Muscle of back (tissue), 11 donors: ENCODE data around the gene PJA2. TPM values are rescaled to one million over a fixed set of nuclear protein-coding genes. Genes with fewer than 3 reads are reported as not detected.
A peak's percentile ranks its signal among the peaks of the same experiment; 100 is the strongest.

Experiments used
- DNase-seq, 3 donors: peaks; one replicate each; pipeline versions ENCODE4 v3.0.0 to v3.0.0-alpha.2; 2013
- polyA plus RNA-seq, 10 donors: library from polyadenylated mRNA; unstranded; fragments of 120-200 nt; gene quantifications; one replicate each; pipeline ENCODE4 v1.2.1, GENCODE V29; 2013; ENCODE audit not compliant: insufficient read length in 10 of 10

PJA2 gene
- polyA plus RNA-seq, 10 donors: 110 to 168 (median 131) TPM

DNA sequence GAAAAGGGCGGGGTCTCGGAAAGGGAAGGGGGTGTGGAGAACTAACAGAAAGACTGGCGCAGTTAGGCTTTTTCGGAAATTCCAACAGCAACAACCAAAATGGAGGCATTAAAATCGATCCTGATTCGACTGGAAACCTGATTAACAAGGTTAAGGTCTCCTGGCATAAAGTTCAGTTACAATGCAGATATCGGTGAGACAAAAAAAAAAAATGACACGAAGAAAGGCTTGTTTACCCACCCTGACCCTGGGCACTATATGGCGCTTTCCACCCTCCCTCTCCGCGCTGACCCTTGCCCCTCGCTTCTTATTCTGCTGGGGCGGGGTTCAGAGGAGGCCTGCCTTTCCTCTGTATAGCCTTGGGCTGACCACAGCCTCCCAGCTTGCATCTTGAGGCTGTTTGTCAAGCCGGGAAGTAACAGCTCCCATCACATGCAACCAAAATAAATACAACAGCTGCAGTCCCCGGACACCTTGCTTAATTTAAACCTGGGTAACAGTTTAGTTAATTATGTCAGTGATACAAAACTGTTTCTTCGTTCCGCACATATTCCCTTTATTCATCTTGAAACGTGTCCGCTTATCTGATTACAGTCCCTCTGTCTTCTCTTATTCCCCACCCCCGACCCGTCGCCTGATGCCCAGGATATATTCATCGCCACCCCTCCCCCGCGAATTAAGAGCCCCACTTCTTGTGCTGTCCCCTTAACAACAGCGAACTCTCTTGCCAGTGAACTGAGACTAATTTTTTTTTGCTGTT, 795 bp upstream of the PJA2 start:
- DNase-seq: peak; percentile 80 to 88 (median 84)

DNA sequence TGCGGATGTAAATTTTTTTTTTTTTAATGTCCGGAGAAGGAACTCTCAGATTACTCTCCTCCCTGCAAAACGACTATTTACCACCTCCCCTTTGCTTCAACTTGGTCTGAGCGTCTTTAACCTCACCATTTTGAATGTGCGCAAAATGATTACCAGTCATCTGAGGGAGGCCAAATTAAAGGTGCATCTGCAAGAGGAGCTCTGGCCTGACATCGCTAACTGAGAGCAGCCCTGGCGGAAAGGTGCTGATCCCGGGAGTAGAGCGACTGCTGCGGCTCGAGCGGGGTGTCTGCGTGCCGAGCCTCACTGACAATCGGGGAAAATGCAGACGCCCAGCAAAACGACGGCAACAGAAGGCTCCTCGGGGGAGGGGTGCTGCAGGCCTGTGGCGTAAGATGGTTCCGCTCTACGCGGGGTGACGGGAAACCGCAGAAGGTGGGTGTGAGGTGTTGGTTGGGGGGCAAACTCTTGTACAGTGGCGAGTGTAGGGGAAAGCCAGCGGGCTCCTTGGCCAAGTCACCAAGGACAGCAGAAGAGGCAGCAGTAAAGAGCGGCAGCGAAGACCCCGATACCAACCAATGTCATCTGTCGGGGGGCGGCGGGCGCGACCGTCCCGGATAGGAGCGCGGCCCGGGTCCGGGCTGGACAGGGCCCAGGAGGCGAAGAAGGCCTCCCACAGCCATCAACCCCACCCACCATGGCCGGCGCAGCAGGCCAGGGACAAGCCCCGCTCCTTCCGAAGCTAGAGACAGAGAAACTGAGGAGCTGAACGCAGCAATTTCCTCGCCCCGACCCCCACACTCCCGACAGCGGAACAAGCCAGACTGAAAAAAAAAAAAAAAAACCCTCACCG, 557 bp downstream of the PJA2 start:
- peak; percentile 59 to 93 (median 77) for DNase-seq

DNA sequence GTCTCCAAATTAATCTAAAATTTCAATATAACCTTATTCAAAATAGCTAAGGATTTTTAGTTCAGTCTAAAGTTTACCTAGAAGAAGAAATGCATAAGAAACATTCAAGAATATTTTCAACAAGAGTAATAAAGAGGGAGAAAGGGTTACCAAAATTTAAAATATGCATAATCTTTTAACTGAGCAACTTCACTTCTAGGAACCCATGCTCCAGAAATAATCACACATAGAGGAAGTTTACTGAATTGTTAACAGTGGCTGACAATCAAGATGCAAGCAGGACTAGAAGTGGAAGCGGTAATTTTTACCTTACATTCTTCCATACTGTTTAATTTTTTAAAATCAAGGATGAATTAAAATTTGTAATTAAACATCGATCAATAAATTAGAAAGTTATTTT, 1.9 kb downstream of the PJA2 start:
- DNase-seq: peak in 1 of 3 donors; percentile 35

DNA sequence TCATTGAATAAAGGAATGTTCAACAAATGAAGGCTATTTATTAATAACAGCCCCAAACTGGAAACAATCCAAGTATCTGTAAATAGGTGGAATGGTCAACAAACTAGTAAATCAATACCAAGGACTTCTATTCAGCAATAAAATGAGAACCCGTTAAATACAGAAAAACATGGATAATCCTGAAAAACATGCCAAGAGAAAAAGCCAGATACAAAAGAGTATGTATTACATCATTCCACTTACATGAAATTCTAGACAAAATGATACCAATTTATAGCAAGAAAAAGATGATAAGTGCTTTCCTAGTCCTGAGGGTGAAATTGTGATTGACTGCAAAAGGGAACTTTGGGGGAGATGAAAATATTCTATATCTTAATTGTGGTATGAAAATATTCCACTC, 3.1 kb downstream of the PJA2 start:
- DNase-seq: no peak

DNA sequence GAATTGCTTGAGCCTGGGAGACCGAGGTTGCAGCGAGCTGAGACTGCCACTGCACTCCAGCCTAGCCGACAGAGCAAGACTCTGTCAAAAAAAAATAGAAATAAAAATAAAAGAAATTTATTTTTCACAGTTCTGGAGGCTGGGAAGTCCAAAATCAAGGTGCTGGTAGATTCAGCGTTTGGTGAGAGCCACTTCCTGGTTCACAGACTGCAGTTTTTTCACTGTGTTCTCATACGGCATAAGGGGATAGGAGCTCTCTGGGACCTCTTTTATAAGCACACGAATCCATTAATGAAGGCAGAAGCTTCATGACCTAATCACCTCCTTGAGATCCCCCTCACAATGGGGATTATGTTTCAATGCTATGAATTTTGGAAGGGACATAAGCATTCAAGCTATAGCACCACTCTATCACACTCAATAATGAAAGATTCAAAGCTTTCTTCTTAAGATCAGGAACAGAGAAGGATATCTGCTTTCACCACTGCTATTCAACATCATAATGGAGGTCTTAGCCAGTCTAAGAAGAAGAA, 5.3 kb downstream of the PJA2 start:
- no peak for DNase-seq

- no peak for DNase-seq
Observed at GRCh38 chr5:109403469-109403868, 6.3 kb downstream of the PJA2 start.

DNA sequence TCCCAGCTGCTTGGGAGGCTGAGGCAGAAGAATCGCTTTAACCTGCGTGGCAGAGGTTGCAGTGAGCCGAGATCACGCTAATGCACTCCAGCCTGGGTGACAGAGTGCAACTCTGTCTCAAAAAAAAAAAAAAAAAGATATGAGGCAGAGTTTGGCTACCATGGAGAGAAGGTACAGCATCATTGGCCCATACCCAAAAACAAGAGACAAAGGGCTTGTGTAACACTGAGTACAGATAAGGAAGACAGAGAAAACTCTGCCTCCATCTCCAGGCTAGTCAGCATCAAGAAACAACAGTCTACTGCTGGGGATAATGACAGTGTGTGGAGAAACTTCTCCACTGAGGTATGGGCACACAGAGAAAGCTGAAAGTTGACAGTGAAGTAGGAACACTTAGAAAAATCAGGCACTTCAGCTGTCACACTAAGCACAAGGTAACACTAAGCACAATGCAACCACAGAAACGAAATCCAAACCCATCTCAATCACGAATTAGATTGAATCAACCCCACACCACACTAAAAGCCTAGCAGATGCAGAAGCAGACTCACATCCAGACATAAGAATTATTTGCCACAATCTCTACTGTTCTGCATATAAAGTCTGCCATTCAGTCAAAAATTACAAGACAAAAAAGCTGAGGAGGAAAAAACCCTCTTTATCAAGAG, 10.5 kb downstream of the PJA2 start:
- no peak for DNase-seq

- DNase-seq: no peak
Observed at GRCh38 chr5:109396965-109397364, 12.8 kb downstream of the PJA2 start.

DNA sequence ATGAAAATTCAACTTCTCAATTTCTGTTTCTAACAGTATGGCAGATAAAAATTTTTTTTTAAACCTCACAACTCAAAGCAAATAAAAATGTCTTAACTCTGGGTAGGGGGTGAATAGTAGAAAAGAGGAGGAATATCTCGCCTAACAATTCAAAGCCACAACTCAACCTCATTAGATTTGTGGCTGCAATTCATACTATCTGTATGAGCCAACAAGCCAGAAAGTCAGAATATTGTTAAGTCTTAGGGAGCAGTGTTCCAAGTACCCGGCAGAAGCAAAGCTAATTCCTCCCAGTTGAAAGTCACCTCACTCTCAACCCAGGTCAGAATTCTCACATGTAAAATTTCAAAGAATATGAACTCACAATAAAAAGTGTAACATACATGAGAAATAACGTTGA, 15.0 kb downstream of the PJA2 start:
- no peak for DNase-seq

DNA sequence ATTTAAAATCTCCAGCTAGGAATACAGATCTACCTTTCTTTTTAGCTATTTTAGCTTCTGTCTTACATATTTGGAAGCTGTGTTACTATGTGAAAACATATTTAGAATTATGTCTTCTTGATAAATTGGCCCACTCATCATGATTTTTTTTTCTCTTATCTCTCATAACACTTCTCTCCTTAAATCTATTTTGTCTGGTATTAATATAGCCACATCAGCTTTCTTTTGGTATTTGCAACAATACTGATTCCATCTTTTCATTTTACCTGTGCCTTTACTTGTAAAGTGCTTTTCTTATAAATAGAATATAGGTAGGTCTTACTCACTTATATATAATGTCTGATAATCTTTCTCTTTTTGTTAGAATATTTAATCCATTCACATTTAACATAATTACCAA, 19.6 kb downstream of the PJA2 start:
- no peak for DNase-seq

GRCh38 chr5:109388407-109388806, 21.4 kb downstream of the PJA2 start:
- DNase-seq: no peak

DNA sequence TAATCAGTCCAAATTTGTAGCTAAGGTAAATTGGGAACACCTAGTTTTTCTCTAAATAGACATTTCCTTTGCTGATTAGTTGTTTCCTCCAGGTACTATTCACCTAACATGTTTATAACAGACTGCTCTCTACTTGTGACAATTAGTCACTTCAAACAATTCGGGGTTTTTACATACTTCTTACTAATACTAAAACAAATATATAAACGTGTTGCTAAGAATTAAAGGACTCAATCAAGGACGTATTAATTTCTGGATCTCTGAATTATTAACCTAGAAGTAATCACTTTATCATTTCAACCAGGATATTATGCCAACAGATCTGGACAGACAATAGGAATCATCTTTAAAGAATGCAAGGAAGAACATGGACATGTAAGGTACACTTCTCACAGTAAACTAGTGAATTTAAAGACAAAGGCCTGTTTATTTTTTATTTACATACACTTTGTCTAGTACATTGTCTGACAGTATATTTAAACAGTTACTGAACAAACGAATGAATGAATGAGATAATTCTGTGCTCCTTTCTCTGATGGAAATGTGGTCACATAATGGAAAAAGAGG, 22.3 kb downstream of the PJA2 start:
- no peak for DNase-seq

GRCh38 chr5:109378095-109378494, 31.7 kb downstream of the PJA2 start:
- DNase-seq: no peak

DNA sequence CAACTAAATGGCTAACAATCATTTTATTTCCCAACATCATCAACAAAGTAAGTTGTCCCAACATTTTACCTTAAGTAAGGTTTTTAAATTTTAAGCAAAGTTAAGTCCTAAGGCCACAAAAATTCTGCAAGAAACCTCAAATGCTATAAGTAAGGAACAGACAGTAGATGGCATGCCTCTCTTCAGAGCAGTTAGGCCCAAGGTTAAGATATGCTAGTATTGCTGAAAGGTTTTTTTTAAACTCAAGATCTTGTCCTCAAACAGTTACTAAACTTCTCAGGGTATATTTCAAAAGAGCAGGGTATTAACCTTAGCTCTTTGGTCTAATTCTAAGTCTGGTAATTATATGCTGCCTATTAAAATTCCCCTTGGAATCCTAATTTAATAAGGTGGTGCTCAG, 35.1 kb downstream of the PJA2 start:
- DNase-seq: no peak

- no peak for DNase-seq
Observed at GRCh38 chr5:109373932-109374331, 35.8 kb downstream of the PJA2 start.

DNA sequence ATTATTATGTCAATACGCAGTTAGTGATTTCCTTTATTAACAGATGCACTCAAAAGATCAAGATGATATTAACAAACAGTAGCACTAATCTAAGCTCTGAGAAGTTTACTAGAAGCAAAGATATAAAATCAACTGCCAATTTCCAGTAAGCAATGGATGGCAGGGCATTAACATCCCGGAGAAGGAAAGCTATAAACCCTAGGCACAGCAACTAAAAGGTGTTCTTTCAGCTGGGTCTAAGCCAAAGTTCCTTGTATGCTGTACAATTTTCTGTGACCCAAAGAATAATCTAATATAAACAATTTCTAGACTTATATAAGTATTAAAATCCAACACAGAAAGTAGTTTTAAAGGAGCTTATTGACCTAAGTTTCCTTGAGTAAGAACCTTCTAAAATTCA, 39.4 kb downstream of the PJA2 start:
- DNase-seq: no peak

GRCh38 chr5:109365653-109366052, 44.1 kb downstream of the PJA2 start:
- no peak for DNase-seq

DNA sequence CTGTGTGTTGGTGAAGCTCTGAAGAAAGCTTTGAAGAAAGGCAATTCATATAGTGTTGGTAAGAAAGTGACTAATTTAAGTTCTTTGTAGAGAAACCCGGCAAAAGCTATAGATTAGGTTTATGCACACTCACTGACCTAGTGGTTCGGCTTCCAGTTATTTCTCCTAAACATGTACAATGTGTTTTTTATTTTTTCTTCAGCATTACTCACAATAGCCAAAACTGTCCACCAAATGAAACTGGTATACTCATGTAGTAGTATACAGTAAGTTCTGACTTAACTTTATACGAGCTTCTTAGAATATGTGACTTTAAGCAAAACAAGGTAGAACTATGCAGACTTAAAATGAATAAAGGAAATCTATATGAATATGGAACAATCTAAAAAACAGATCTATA, 44.8 kb downstream of the PJA2 start:
- no peak for DNase-seq

DNA sequence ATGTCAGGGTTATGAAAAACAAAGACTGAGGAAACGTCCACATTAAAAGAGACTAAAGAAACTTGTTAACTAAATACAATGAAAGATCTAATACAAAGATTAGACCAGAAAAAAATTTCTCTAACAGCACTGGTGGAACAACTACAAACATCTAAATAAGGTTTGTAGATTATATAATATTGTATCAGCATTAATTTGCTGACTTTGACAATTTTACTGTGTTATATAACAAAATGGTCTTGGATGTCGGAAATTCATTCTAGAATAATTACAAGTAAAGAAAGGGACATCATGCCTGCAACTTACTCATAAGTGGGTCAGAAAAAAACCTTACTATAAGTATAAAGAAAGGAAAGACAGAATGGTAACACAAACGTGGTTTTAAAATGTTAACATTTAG, 50.1 kb downstream of the PJA2 start:
- DNase-seq: no peak

GRCh38 chr5:109357807-109358206, 52.0 kb downstream of the PJA2 start:
- no peak for DNase-seq

DNA sequence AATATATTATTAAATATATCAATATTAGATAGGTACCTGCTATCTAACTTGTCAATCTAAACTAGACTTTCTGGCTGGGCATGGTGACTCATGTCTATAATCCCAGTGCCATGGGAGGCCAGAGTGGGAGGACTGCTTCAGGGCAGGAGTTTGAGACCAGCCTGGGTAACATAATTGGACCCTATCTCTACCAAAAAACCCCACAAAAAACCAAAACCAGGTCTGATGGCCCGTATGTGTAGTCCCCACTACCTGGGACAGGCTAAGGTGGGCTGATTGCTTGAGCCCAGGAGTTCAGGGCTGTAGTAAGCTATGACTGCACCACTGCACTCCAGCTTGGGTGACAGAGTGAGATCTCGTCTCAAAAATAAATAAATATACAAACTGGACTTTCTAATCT, 55.0 kb downstream of the PJA2 start:
- no peak for DNase-seq
